ENCODE results near the gene VPS39.

VPS39 gene

DNA sequence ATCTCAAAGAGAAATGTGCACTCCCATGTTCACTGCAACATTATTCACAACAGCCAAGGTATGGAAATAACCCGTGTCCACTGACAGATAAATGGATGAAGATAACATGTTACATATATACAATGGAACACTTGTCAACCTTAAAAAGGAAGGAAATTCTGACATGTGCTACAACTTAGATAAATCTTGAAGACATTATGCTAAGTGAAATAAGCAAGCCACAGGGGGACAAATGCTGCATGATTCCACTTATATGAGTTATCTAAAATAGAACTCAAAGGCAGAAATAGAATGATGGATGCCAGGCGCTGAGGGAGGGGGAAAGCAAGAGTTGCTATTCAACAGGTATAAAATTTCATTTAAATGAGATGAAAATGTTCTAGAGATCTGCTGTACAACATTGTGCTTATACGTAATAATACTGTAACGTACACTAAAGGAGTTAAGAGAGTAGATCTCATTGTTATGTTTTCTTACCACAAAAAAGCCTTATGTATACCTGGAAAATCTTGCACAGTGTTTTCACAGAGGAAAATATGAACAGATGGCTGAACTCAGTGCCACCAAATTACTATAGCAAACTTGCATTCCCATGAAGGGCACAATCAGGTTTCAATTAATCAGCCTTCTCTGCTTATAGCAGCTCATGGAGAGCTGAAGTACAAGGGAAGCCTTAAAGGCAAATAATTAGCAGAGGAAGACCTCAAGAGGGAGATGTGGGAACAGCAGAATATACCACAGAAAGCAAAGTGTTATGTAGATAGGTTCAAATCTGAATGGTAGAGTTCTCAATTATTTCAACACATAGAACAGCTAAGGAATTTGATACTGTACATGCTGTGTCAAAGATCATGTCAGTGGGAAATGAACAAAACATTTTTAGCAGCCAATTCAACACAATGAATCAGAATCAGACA lies 8.1 kb upstream of the VPS39 start:
- Histone ChIP-seq H2AFZ (no peak overlapping the region), H3K4me3 (ENCODE audit: low read depth, low read length) (no peak overlapping the region), H3K27me3 (ENCODE audit: control insufficient read depth, insufficient read depth, low read length) (no peaks in the 10 kb centered on the region), H3K4me1 (no peaks in the 10 kb centered on the region), H3K27ac (no peak overlapping the region), H3K79me2 (no peaks in the 10 kb centered on the region), H3K9me3 (ENCODE audit: control insufficient read depth, low read length) (no peaks in the 10 kb centered on the region), H3K9ac (no peak overlapping the region), H3K4me2 (ENCODE audit: low read length) (no peak overlapping the region), H3K36me3 (ENCODE audit: control insufficient read depth, insufficient read depth, low read length) (no peaks in the 10 kb centered on the region)
- TF ChIP-seq, protein P1, sequence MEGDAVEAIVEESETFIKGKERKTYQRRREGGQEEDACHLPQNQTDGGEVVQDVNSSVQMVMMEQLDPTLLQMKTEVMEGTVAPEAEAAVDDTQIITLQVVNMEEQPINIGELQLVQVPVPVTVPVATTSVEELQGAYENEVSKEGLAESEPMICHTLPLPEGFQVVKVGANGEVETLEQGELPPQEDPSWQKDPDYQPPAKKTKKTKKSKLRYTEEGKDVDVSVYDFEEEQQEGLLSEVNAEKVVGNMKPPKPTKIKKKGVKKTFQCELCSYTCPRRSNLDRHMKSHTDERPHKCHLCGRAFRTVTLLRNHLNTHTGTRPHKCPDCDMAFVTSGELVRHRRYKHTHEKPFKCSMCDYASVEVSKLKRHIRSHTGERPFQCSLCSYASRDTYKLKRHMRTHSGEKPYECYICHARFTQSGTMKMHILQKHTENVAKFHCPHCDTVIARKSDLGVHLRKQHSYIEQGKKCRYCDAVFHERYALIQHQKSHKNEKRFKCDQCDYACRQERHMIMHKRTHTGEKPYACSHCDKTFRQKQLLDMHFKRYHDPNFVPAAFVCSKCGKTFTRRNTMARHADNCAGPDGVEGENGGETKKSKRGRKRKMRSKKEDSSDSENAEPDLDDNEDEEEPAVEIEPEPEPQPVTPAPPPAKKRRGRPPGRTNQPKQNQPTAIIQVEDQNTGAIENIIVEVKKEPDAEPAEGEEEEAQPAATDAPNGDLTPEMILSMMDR (IDR thresholded peaks at IDR 0.05): no peak

DNA sequence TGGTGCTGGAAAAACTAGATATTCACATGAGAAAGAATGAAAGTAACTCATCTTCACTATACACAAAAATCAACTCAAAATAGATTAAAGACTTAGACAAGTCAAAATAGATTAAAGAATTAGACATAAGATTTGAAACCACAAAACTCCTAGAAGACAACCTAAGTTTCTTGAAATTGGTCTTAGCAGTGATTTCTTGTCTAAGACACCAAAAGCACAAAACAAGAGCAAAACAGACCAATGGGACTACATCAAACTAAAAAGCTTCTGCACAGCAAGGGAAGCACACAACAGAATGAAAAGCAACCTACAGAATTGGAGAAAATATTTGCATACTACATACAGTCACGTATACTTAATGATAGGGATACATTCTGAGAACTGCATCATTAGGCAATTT lies 6.5 kb upstream of the VPS39 start:
- no peak overlapping the region for H3K4me2 ChIP-seq (ENCODE audit: low read length)
- TF ChIP-seq, protein P1 (IDR thresholded peaks at IDR 0.05): no peak

DNA sequence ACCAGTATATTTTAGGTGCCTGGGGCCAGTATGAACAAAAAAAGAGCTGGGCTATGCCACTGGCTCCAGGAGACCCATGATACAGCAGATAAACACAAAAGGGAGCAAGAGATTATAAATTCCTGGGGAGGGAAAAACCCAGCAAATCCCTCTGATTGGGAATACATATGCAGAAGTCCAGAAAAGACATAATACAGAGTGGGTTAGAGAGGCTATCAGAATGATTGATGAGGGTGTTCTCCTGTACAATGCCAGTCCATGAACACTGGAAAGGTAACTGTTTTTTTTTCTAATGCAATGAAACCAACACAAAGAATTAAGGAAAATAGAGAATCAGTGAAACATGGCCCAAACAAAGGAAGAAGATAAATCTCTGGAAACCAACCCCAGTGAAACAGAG lies 5.4 kb upstream of the VPS39 start:
- no peak overlapping the region for H2AFZ ChIP-seq
- TF ChIP-seq, protein P1 (IDR thresholded peaks at IDR 0.05): no peak
- no peak overlapping the region for H3K4me2 ChIP-seq (ENCODE audit: low read length)
- no peak overlapping the region for H3K9ac ChIP-seq
- H3K4me3 ChIP-seq (ENCODE audit: low read depth, low read length): no peak overlapping the region
- no peaks in the 10 kb centered on the region for H3K4me1 ChIP-seq
- H3K27me3 ChIP-seq (ENCODE audit: control insufficient read depth, insufficient read depth, low read length): no peaks in the 10 kb centered on the region
- H3K36me3 ChIP-seq (ENCODE audit: control insufficient read depth, insufficient read depth, low read length): no peaks in the 10 kb centered on the region
- H3K27ac ChIP-seq: no peak overlapping the region
- H3K9me3 ChIP-seq (ENCODE audit: control insufficient read depth, low read length): no peaks in the 10 kb centered on the region
- H3K79me2 ChIP-seq: no peaks in the 10 kb centered on the region

More for the DNA sequence above, 6.5 kb upstream of the VPS39 start:
- Histone ChIP-seq H3K36me3 (ENCODE audit: control insufficient read depth, insufficient read depth, low read length) (no peaks in the 10 kb centered on the region), H3K27me3 (ENCODE audit: control insufficient read depth, insufficient read depth, low read length) (no peaks in the 10 kb centered on the region), H2AFZ (no peak overlapping the region), H3K9ac (no peak overlapping the region), H3K4me1 (no peaks in the 10 kb centered on the region), H3K27ac (no peak overlapping the region), H3K4me3 (ENCODE audit: low read depth, low read length) (no peak overlapping the region), H3K79me2 (no peaks in the 10 kb centered on the region), H3K9me3 (ENCODE audit: control insufficient read depth, low read length) (no peaks in the 10 kb centered on the region)

DNA sequence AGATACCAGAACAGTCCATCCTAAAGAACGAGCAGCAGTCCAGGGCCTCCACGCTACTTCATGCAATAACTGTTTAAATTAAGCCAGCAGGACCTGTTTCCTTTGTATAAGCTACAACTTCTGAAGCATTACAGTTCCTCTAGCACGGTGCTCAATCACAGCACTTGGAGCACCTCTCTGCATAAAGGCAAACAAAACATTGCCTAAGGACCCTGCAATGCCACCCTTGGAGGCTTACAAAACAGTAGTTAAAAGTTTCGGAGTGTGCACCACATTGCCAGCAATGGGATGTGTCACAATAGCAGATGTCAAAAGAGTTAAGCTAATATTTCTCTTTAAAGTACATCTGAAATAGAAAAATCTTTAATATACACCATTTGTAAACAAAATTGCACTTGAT lies 2.6 kb upstream of the VPS39 start:
- H3K9ac ChIP-seq: no peak overlapping the region
- TF ChIP-seq, protein P1 (IDR thresholded peaks at IDR 0.05): no peak
- no peak overlapping the region for H3K4me3 ChIP-seq (ENCODE audit: low read depth, low read length)
- H3K79me2 ChIP-seq: peaks cover 6% of the 10 kb centered on the region
- H3K4me2 ChIP-seq (ENCODE audit: low read length): no peak overlapping the region
- H3K27me3 ChIP-seq (ENCODE audit: control insufficient read depth, insufficient read depth, low read length): no peaks in the 10 kb centered on the region
- no peaks in the 10 kb centered on the region for H3K36me3 ChIP-seq (ENCODE audit: control insufficient read depth, insufficient read depth, low read length)
- no peak overlapping the region for H2AFZ ChIP-seq
- H3K9me3 ChIP-seq (ENCODE audit: control insufficient read depth, low read length): no peaks in the 10 kb centered on the region
- no peak overlapping the region for H3K27ac ChIP-seq
- H3K4me1 ChIP-seq: peaks cover 6% of the 10 kb centered on the region

DNA sequence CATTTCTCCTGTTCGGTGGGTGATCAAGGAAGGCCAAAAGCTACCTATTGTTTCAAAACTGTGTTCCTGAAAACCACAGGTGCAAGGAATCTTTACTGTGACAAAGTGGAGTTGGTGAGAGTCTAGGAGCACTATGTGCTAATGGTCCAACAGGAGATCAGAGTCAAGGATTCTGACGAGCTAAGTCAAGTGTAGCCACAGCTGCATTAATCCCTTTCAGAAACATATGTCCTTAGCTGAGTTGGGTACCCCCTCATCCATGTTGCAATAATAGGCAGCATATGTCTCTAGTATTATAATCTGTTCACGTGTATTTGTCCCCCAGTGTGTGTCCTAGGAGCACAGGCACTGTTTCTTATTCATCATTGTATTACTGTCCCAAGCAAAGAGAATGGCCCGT lies 1.7 kb downstream of the VPS39 start:
- Histone ChIP-seq H3K27ac (no peak overlapping the region), H3K4me3 (ENCODE audit: low read depth, low read length) (no peak overlapping the region), H3K9ac (no peak overlapping the region), H3K9me3 (ENCODE audit: control insufficient read depth, low read length) (no peaks in the 10 kb centered on the region), H3K27me3 (ENCODE audit: control insufficient read depth, insufficient read depth, low read length) (no peaks in the 10 kb centered on the region), H3K4me1 (peaks cover 6% of the 10 kb centered on the region), H3K36me3 (ENCODE audit: control insufficient read depth, insufficient read depth, low read length) (no peaks in the 10 kb centered on the region), H3K79me2 (peaks cover 13% of the 10 kb centered on the region), H3K4me2 (ENCODE audit: low read length) (no peak overlapping the region), H2AFZ (no peak overlapping the region)
- TF ChIP-seq, protein P1 (IDR thresholded peaks at IDR 0.05): no peak

Data from parathyroid adenoma (tissue), 2 donors.